EH (cell line): ENCODE results near the gene SHOC2.
A peak's percentile ranks its signal among the peaks of the same experiment; 100 is the strongest.
"Not testable (repeated sequence)": the region's sequence is repeated elsewhere in the genome, so short reads cannot be mapped to it uniquely, and the experiment has no call there.

ENCODE experiments used
- DNase-seq: peaks from one replicate; pipeline ENCODE4 v3.0.0-alpha.2; 2015; ENCODE audit warnings: low read depth

SHOC2 gene

GRCh38 chr10:110901954-110902819 is 17.2 kb upstream of the SHOC2 start:
- peak; percentile 55 for DNase-seq

GRCh38 chr10:110903280-110904278 is 15.8 kb upstream of the SHOC2 start:
- DNase-seq: peak; percentile 20

- no peak for DNase-seq
Measured at GRCh38 chr10:110910138-110910537, 9.3 kb upstream of the SHOC2 start.

DNA sequence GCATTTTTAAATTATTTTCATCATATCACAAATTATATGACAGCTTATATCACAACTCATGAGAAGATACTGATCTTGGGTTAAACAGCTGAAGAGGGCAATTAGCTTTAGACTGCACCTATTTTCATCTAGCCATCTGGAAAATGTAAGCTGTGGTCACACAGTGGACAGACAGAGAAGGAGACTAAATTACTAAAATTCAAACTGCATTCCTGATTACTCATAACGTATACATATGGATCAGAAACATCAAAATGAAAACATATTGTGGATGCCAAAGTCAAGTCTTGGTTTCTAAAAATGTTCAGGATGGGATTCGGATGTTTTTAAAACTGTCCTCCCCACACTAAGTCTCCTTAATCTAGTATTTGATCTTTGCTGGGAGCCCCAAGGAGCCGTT is 7.0 kb upstream of the SHOC2 start:
- DNase-seq: peak; percentile 90

- peak; percentile 12 for DNase-seq
Measured at GRCh38 chr10:110914431-110914830, 5.0 kb upstream of the SHOC2 start.

DNA sequence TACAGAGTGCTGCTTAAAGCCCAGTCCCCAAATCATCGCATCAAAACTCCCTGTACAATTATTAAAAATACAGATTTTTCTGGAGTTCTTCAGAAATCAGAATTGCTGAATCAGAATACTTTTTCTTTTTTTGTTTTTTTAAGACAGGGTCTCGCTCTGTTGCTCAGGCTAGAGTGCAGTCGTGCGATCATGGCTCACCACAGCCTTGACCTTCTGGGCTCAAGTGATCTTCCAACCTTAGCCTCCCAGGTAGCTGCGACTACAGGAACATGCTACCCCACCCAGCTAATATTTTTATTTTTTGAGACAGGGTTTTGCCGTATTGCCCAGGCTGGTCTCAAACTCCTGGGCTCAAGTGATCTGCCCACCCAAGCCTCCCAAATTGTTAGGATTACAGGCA is 4.4 kb upstream of the SHOC2 start:
- no peak for DNase-seq

DNA sequence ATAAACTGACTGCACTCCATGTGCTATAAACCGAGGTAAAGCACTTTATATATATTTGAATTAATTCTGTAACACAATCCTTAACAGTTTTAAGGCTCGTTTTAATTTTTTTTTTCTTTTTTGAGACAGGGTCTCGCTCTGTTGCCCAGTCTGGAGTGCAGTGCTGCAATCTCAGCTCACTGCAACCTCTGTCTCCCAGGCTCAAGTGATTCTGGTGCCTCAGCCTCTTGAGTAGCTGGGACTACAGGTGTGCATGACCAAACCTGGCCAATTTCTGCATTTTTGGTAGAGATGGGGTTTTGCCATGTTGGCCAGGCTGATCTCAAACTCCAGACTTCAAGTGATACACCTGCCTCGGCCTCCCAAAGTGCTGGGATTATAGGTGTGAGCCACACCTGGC is 3.8 kb upstream of the SHOC2 start:
- not testable (repeated sequence) for DNase-seq

DNA sequence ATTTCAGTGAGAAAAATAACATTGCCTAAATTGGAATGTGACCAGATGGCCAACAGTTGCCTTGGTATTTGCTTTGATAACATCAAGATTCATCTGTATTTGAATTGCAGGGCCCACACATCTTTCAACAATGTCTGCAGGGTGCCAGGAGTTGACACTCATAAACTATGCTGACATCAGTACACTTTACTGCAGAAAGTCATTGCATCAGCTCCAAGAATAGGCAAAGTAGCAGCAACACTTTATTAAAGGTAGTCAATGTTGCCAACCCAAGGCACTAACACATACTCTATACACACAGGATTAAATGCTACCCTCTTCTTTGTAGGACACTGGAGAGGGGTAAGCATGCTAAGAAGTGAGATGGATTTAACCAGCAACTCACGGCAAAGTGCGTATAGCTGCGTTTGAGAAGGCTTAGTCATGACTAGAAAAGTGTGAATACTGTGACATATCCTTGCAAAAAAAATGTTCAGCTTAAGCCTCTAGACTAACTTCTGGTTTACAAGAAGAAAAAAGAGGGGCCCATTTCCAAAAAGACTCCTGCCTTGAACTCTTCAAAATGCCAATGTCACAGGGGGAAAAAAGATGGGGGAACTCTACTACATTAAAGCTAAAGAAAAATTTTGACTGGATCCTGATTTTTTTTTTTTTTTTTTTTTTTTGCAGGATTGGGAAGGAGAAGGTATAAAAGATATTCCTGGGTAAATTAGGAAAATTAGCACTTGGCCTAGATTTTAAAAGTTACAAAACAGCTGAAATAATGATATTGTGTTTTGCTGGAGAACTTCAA is 2.7 kb upstream of the SHOC2 start:
- peak; percentile 98 for DNase-seq

DNA sequence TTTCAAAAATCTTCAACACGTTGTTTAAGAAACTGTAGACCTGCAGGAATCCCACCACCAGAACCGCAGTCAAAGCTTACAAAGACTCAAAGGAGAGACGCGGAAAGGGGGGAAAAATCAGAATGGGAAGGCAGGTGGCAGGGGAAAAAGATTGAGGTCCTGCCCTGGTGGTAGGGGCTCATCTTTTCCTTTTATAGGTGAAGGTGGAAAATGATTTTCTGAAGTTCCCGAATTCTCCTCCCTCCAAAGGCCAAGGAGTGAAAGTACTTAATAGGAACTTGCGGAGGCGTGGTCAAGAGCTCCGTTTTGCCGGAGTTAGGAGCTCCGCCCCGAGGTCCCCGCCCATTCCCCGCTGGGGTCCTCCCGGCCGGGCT is 1.1 kb upstream of the SHOC2 start:
- peak; percentile 98 for DNase-seq

- DNase-seq: peak; percentile 100
Measured at GRCh38 chr10:110918643-110919348, 608 bp upstream of the SHOC2 start, which contains the start of gene BBIP1. TSS of gene BBIP1 (minus strand) at chr10:110919180. CDS start at chr10:110918157, 1,023 bp downstream.

DNA sequence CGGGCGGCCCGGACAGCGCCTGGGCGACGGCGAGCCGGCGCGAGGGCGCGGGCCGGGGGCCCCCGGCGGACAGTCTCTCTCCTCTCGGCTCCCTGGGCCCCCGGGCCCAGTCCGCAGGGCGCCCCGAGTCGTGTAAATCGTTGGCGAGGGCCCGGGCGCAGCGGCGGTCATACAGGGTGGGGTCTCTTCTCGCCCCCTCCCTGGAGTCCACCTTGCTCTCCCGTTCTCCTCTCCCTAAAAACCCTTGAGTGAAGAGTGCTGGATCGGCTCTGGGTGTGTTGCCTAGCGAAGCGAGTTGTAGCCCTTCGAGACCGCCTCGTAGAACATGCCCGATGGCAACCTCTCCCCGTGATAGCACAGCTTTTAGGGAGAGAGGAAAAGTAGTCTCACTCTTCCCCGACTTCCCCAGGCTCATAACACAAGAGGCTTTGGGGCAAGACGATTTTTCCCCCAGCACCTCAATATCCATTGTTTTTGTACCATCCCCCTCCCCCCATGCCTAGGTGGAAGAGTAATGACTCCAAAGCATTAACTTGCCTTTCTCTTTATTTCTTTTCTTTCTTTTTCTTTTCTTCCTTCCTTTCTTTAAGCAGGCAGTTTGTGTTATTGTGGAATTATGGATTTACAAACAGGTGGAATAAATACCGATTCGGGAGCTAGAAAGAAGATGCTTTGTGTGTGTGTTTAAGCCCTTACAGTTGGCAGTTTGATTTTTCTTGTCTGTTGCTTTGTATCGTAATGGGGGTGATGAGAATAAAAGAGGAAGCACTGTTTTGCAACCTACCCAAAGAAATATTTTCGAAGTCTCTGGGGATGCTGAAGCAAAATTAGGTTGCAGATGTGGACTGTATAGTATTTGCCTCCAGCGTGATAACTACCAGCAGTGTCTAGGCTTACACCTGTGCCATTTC is 822 bp downstream of the SHOC2 start:
- peak; percentile 45 for DNase-seq

GRCh38 chr10:110923856-110924493 is 4.6 kb downstream of the SHOC2 start:
- DNase-seq: no peak

DNA sequence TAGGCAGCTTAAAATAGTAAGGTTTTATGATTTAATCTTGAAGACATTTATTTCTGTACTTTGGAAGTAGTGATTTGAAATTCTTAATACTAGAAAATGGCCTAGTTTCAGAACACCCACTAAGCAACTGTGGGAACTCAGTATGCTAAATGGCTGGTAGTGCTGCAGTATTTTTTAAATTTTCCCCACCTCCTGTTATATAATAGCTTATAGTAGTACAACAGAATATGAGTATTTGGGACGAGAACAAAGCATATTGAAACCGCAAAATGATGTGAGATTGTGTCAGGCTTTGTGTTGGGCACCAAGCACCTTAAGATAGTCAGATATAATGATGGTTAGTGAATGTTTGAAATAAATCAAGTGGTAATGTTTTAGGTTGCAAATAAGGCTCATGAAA is 8.1 kb downstream of the SHOC2 start:
- no peak for DNase-seq

- no peak for DNase-seq
Measured at GRCh38 chr10:110931769-110932381, 12.5 kb downstream of the SHOC2 start.

DNA sequence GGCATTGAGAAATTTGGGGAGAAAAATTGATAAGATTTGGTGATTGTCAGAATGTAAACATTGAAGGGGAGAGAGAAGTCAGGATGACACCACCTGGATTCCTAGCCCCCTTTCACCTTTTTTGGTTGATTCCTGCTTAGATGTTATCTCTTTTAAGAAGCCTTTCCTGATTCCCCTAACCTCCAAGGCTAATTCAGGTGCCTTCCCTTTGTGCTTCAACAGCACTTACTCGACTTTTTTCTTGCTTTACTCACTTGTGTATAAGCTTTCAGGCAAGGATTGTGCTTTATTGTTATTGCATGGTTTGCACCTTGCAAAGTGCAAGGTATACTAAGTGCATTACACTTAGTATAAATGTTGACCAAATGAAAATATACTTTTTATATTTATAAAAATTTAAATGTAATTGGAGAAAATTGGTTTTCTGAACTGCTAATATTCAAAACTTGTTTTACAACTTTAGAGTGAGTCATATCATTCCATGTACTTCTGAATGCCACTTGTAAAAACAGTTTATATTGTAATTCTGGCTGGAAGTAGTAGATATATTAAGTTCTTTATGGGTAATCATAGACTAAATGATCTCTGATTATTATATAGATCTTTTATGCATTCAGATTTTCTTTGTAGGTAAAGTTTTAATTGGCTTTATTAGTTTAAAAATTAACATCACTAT is 13.2 kb downstream of the SHOC2 start:
- peak; percentile 18 for DNase-seq

DNA sequence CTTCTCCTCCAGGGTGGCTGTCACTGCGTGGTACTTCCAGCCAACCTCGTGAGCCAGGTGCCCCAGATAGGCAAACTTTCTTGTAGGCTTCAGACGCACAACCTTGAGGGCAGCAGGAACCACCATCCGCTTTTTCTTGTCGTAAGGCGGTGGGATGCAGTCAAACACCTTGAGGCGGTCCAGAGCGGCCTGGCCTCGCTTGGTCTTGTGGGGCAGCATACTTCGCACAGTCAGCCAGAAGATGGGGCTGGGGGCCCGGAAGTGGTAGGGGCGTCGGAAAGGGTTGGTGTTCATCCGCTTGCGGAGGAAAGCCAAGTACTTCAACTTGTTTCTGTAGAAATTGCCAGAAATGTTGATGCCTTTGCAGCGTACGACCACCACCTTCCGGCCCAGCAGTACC is 17.4 kb downstream of the SHOC2 start:
- no peak for DNase-seq

GRCh38 chr10:110939419-110939818 is 20.0 kb downstream of the SHOC2 start:
- no peak for DNase-seq

- no peak for DNase-seq
Measured at GRCh38 chr10:110944792-110945396, 25.5 kb downstream of the SHOC2 start.
